Thoracic aorta (tissue), 2 donors: ENCODE results near the gene SLC22A8. TPM values are rescaled to one million over a fixed set of nuclear protein-coding genes. Genes with fewer than 3 reads are reported as not detected.

Experiments used
- ATAC-seq: fragments of 150-250 bp; one replicate; pipeline ENCODE4 v1.8.0; 2017; ENCODE audit warnings: low read depth; ENCODE audit not compliant: insufficient number of reproducible peaks, low FRiP score
- DNase-seq: peaks from one replicate; pipeline ENCODE4 v3.0.0-alpha.2; 2020; ENCODE audit warnings: low spot score
- H3K27ac ChIP-seq, 2 donors: fragments of 200-600 bp; sonication (generic); 1 replicate in 1 of 2; 2 replicates in 1 of 2; pipeline ENCODE4 v1.5.1; 2016; ENCODE audit warnings: mild to moderate bottlenecking in 2 of 2, moderate library complexity in 2 of 2
- H3K27me3 ChIP-seq: fragments of 200-600 bp; sonication (generic); replicated peaks from 2 replicates; pipeline ENCODE4 v1.6.0; 2016; ENCODE audit warnings: mild to moderate bottlenecking; ENCODE audit not compliant: insufficient read depth
- H3K36me3 ChIP-seq: fragments of 200-600 bp; sonication (generic); one replicate; pipeline ENCODE4 v1.5.1; 2016
- H3K4me1 ChIP-seq, 2 donors: fragments of 200-600 bp; sonication (generic); 1 replicate in 1 of 2; 2 replicates in 1 of 2; pipeline versions ENCODE4 v1.5.1 to v1.6.0; 2016; ENCODE audit warnings: low read depth in 2 of 2, mild to moderate bottlenecking in 1 of 2; ENCODE audit not compliant: control insufficient read depth in 1 of 2
- H3K4me3 ChIP-seq: fragments of 200-600 bp; sonication (generic); 2 replicates; pipeline ENCODE4 v1.5.1; 2016; ENCODE audit warnings: mild to moderate bottlenecking
- H3K9me3 ChIP-seq: fragments of 200-600 bp; sonication (generic); 2 replicates; pipeline ENCODE4 v1.5.1; 2016
- CTCF ChIP-seq: fragments of 200-600 bp; sonication (generic); IDR thresholded peaks from one replicate; pipeline ENCODE4 v1.5.1; 2019; ENCODE audit warnings: antibody characterized with exemption
- total RNA-seq, 2 donors: library from RNA; depleted of rRNA; stranded (reverse); fragments of >200 nt; gene quantifications; one replicate each; pipeline versions ENCODE4 v1.1.0 to v1.2.3, GENCODE V29; 2016

The SLC22A8 gene
- total RNA-seq, 2 donors from 2014 or later = not detected

- DNase-seq (no peak), ATAC-seq (no peak)
- no peak overlapping the region for H3K27ac ChIP-seq
- no peaks in the 10 kb centered on the region for H3K27me3 ChIP-seq
- TF ChIP-seq CTCF = no peak
- no peaks in the 10 kb centered on the region for H3K9me3 ChIP-seq
- H3K4me1 ChIP-seq = no peaks in the 10 kb centered on the region
- H3K36me3 ChIP-seq = no peaks in the 10 kb centered on the region
- no peak overlapping the region for H3K4me3 ChIP-seq
Measured at GRCh38 chr11:63001456-63001855, 14.2 kb downstream of the SLC22A8 start.

- Histone ChIP-seq H3K4me3 (no peak overlapping the region), H3K4me1 (no peaks in the 10 kb centered on the region), H3K9me3 (no peaks in the 10 kb centered on the region), H3K27ac (no peak overlapping the region), H3K36me3 (no peaks in the 10 kb centered on the region), H3K27me3 (no peaks in the 10 kb centered on the region)
- no peak for ATAC-seq
- no peak for TF ChIP-seq CTCF
- DNase-seq = no peak
Measured at GRCh38 chr11:62999649-63000048, 16.0 kb downstream of the SLC22A8 start.

- Histone ChIP-seq H3K27ac (no peak overlapping the region), H3K27me3 (no peaks in the 10 kb centered on the region), H3K4me1 (no peaks in the 10 kb centered on the region), H3K4me3 (no peak overlapping the region), H3K9me3 (no peaks in the 10 kb centered on the region), H3K36me3 (no peaks in the 10 kb centered on the region)
- DNase-seq (no peak), ATAC-seq (no peak)
- no peak for TF ChIP-seq CTCF
Measured at GRCh38 chr11:62999156-62999555, 16.5 kb downstream of the SLC22A8 start.

- Histone ChIP-seq H3K27ac (no peak overlapping the region), H3K4me1 (no peaks in the 10 kb centered on the region), H3K9me3 (no peaks in the 10 kb centered on the region), H3K36me3 (no peaks in the 10 kb centered on the region), H3K27me3 (no peaks in the 10 kb centered on the region), H3K4me3 (no peak overlapping the region)
- DNase-seq = no peak
- no peak for TF ChIP-seq CTCF
- ATAC-seq = no peak
Measured at GRCh38 chr11:62996271-62996670, 19.4 kb downstream of the SLC22A8 start.

GRCh38 chr11:62994775-62995174, 20.9 kb downstream of the SLC22A8 start:
- H3K4me3 ChIP-seq = no peak overlapping the region
- no peak for DNase-seq

More at GRCh38 chr11:62994775-62995174, 20.9 kb downstream of the SLC22A8 start:
- H3K27me3 ChIP-seq = no peaks in the 10 kb centered on the region
- H3K27ac ChIP-seq = no peak overlapping the region
- H3K4me1 ChIP-seq = no peaks in the 10 kb centered on the region
- no peaks in the 10 kb centered on the region for H3K9me3 ChIP-seq
- no peak for ATAC-seq
- no peaks in the 10 kb centered on the region for H3K36me3 ChIP-seq
- TF ChIP-seq CTCF = no peak
